ENCODE measurements around the gene TMEM181.
A peak's percentile ranks its signal among the peaks of the same experiment; 100 is the strongest.

Gene TMEM181

GRCh38 chr6:158517038-158517437, 42.9 kb upstream of the TMEM181 start:
- Histone ChIP-seq H3K36me3 (ENCODE audit: low read depth) (no peaks in the 10 kb centered on the region), H3K27me3 (ENCODE audit: insufficient read depth, poor library complexity, severe bottlenecking) (no peaks in the 10 kb centered on the region), H3K27ac (ENCODE audit: poor library complexity, severe bottlenecking) (no peak overlapping the region), H3K4me1 (ENCODE audit: insufficient read depth, poor library complexity, severe bottlenecking) (peaks cover 11% of the 10 kb centered on the region), H3K9me3 (ENCODE audit: severe bottlenecking) (no peaks in the 10 kb centered on the region), H3K4me3 (ENCODE audit: severe bottlenecking) (no peak overlapping the region)
- ATAC-seq (ENCODE audit: low read depth) (no peak), DNase-seq (ENCODE audit: low spot score) (no peak)
- peak; percentile 1 for TF ChIP-seq CTCF (IDR thresholded peaks at IDR 0.05; ENCODE audit: poor library complexity, severe bottlenecking)

- ATAC-seq (ENCODE audit: low read depth) (no peak), DNase-seq (ENCODE audit: low spot score) (no peak)
- H3K4me3 ChIP-seq (ENCODE audit: severe bottlenecking) = no peak overlapping the region
- H3K27me3 ChIP-seq (ENCODE audit: insufficient read depth, poor library complexity, severe bottlenecking) = no peaks in the 10 kb centered on the region
- H3K27ac ChIP-seq (ENCODE audit: poor library complexity, severe bottlenecking) = peak overlapping the region; percentile 59
- no peaks in the 10 kb centered on the region for H3K36me3 ChIP-seq (ENCODE audit: low read depth)
- H3K9me3 ChIP-seq (ENCODE audit: severe bottlenecking) = no peaks in the 10 kb centered on the region
- peaks cover 11% of the 10 kb centered on the region for H3K4me1 ChIP-seq (ENCODE audit: insufficient read depth, poor library complexity, severe bottlenecking)
- no peak for TF ChIP-seq CTCF (IDR thresholded peaks at IDR 0.05; ENCODE audit: poor library complexity, severe bottlenecking)
Observed at GRCh38 chr6:158517581-158517980, 42.3 kb upstream of the TMEM181 start.

- Histone ChIP-seq H3K4me3 (ENCODE audit: severe bottlenecking) (peak overlapping the region; percentile 23), H3K36me3 (ENCODE audit: low read depth) (no peaks in the 10 kb centered on the region), H3K4me1 (ENCODE audit: insufficient read depth, poor library complexity, severe bottlenecking) (peaks cover 11% of the 10 kb centered on the region), H3K9me3 (ENCODE audit: severe bottlenecking) (no peaks in the 10 kb centered on the region), H3K27me3 (ENCODE audit: insufficient read depth, poor library complexity, severe bottlenecking) (no peaks in the 10 kb centered on the region), H3K27ac (ENCODE audit: poor library complexity, severe bottlenecking) (peak overlapping the region; percentile 59)
- peak; percentile 85 for TF ChIP-seq CTCF (IDR thresholded peaks at IDR 0.05; ENCODE audit: poor library complexity, severe bottlenecking)
- peak; percentile 96 for ATAC-seq (ENCODE audit: low read depth)
- no peak for DNase-seq (ENCODE audit: low spot score)
Observed at GRCh38 chr6:158518191-158519127, 41.4 kb upstream of the TMEM181 start.

GRCh38 chr6:158519300-158519699, 40.6 kb upstream of the TMEM181 start:
- no peak overlapping the region for H3K4me3 ChIP-seq (ENCODE audit: severe bottlenecking)
- peaks cover 11% of the 10 kb centered on the region for H3K4me1 ChIP-seq (ENCODE audit: insufficient read depth, poor library complexity, severe bottlenecking)
- ATAC-seq (ENCODE audit: low read depth) = no peak

More at GRCh38 chr6:158519300-158519699, 40.6 kb upstream of the TMEM181 start:
- Histone ChIP-seq H3K36me3 (ENCODE audit: low read depth) (no peaks in the 10 kb centered on the region), H3K9me3 (ENCODE audit: severe bottlenecking) (no peaks in the 10 kb centered on the region), H3K27ac (ENCODE audit: poor library complexity, severe bottlenecking) (no peak overlapping the region), H3K27me3 (ENCODE audit: insufficient read depth, poor library complexity, severe bottlenecking) (no peaks in the 10 kb centered on the region)
- TF ChIP-seq CTCF (IDR thresholded peaks at IDR 0.05; ENCODE audit: poor library complexity, severe bottlenecking) = no peak
- no peak for DNase-seq (ENCODE audit: low spot score)
